ENCODE results near the gene PDLIM1.

Gene PDLIM1

DNA sequence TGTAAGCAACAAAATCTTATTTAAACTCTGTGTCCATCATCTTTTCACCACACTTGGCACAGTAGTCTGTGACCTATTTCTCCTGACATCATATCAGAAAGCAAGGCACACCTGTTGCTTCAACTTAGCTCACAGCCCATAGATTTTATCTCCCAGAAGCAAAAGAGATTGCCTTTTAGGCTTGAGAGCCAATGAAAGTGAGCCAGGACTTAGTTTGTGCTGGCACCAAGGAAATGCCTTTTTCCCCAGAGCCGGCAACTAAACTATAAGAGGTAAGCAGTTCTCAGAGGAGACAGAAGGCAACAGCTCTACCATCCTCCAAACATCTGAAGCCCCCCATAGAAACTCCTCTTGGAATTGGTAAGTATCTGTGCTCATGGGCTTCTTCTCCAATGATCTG is 96.9 kb downstream of the PDLIM1 start, which contains the start of gene ACSM6:
Gene ACSM6, plus strand, starts transcription at position 295 of the 400 bp plus-strand sequence. CDS start 248 bp downstream, outside the sequence.
- Histone ChIP-seq H3K4me3 (ENCODE audit: low read length in 2 of 2) (no peak within 1 kb of the TSS), H3K4me1 (ENCODE audit: control insufficient read depth in 2 of 2, insufficient read depth in 2 of 2, low read length in 2 of 2) (no peaks in the 10 kb centered on the region), H3K27me3 (ENCODE audit: control insufficient read depth in 2 of 2, insufficient read depth in 2 of 2, low read length in 2 of 2) (no peaks in the 10 kb centered on the region), H3K36me3 (ENCODE audit: control insufficient read depth in 2 of 2, insufficient read depth in 2 of 2, low read length in 2 of 2) (no peaks in the 10 kb centered on the region), H3K27ac (ENCODE audit: low read depth in 2 of 2, low read length in 2 of 2) (no peak within 1 kb of the TSS), H3K9ac (ENCODE audit: low read depth in 1 of 2, low read length in 2 of 2) (no peak within 1 kb of the TSS), H3K9me3 (ENCODE audit: control insufficient read depth in 2 of 2, low read length in 2 of 2) (no peaks in the 10 kb centered on the region)

DNA sequence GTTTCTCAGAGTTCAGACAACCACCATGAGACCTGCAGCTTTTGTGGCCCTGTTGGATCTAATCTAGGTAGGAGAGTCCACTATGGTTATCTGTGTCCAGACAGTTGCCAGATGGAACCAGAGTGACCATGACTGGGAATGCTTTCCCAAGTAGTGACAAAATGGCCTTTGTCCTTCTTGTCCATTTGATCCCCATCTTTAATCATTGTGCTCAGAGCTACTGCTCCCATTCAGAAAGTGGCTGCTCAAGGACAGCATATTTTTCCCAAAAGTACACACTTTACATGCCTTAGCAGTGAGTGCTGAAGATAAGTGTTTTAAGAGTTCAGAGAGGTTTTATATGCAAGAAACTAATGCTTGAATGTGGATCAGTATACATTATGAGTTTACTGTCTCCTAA is 102.2 kb downstream of the PDLIM1 start:
- H3K9me3 ChIP-seq (ENCODE audit: control insufficient read depth in 2 of 2, low read length in 2 of 2): no peaks in the 10 kb centered on the region
- peaks cover 0 to 4% of the 10 kb centered on the region in 2 donors for H3K4me1 ChIP-seq (ENCODE audit: control insufficient read depth in 2 of 2, insufficient read depth in 2 of 2, low read length in 2 of 2)
- no peak overlapping the region for H3K27ac ChIP-seq (ENCODE audit: low read depth in 2 of 2, low read length in 2 of 2)
- H3K9ac ChIP-seq (ENCODE audit: low read depth in 1 of 2, low read length in 2 of 2): no peak overlapping the region
- H3K27me3 ChIP-seq (ENCODE audit: control insufficient read depth in 2 of 2, insufficient read depth in 2 of 2, low read length in 2 of 2): no peaks in the 10 kb centered on the region
- H3K4me3 ChIP-seq (ENCODE audit: low read length in 2 of 2): no peak overlapping the region
- H3K36me3 ChIP-seq (ENCODE audit: control insufficient read depth in 2 of 2, insufficient read depth in 2 of 2, low read length in 2 of 2): no peaks in the 10 kb centered on the region

DNA sequence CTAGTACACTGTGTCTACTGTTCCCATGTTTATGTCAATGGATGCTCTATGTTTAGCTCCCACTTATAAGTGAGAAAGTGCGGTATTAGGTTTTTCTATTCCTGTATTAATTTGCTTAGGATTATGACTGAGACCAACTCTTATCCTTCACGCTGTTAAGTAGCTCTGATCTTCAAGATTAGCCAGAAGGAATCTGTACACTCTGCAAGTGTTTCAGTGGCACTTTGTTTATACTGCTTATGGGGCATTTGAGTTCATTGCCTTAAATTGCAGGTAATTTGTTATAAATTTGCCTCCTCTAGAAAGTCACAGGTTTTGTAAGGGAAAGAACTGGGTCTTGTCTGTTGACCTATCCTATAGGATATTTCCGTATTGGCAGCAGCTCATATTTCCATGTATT is 103.2 kb downstream of the PDLIM1 start:
- no peak overlapping the region for H3K27ac ChIP-seq (ENCODE audit: low read depth in 2 of 2, low read length in 2 of 2)
- H3K36me3 ChIP-seq (ENCODE audit: control insufficient read depth in 2 of 2, insufficient read depth in 2 of 2, low read length in 2 of 2): no peaks in the 10 kb centered on the region
- no peak overlapping the region for H3K4me3 ChIP-seq (ENCODE audit: low read length in 2 of 2)
- H3K9me3 ChIP-seq (ENCODE audit: control insufficient read depth in 2 of 2, low read length in 2 of 2): no peaks in the 10 kb centered on the region
- H3K4me1 ChIP-seq (ENCODE audit: control insufficient read depth in 2 of 2, insufficient read depth in 2 of 2, low read length in 2 of 2): peaks cover 0 to 4% of the 10 kb centered on the region in 2 donors
- no peaks in the 10 kb centered on the region for H3K27me3 ChIP-seq (ENCODE audit: control insufficient read depth in 2 of 2, insufficient read depth in 2 of 2, low read length in 2 of 2)
- H3K9ac ChIP-seq (ENCODE audit: low read depth in 1 of 2, low read length in 2 of 2): no peak overlapping the region

All from mucosa of rectum (tissue), 2 donors.